Suprapubic skin (tissue), 3 donors: ENCODE measurements around the gene NAA38.

Source experiments
- CTCF ChIP-seq, 2 donors: fragments of 200-600 bp in 1 of 2; fragments of 450-650 bp in 1 of 2; sonication (generic) in 1 of 2; IDR thresholded peaks; one replicate each; pipeline ENCODE4 v1.5.1; 2016 to 2019; ENCODE audit warnings: antibody characterized with exemption in 2 of 2, mild to moderate bottlenecking in 1 of 2, moderate library complexity in 1 of 2
- EP300 ChIP-seq: sonication (generic); formaldehyde crosslinking; IDR thresholded peaks from one replicate; pipeline ENCODE4 v1.6.1; 2017; ENCODE audit warnings: antibody characterized with exemption
- POLR2A ChIP-seq, 2 donors: fragments of 450-650 bp; IDR thresholded peaks; one replicate each; pipeline ENCODE4 v1.6.1; 2017; ENCODE audit warnings: antibody characterized with exemption in 2 of 2, mild to moderate bottlenecking in 2 of 2, moderate library complexity in 2 of 2

DNA sequence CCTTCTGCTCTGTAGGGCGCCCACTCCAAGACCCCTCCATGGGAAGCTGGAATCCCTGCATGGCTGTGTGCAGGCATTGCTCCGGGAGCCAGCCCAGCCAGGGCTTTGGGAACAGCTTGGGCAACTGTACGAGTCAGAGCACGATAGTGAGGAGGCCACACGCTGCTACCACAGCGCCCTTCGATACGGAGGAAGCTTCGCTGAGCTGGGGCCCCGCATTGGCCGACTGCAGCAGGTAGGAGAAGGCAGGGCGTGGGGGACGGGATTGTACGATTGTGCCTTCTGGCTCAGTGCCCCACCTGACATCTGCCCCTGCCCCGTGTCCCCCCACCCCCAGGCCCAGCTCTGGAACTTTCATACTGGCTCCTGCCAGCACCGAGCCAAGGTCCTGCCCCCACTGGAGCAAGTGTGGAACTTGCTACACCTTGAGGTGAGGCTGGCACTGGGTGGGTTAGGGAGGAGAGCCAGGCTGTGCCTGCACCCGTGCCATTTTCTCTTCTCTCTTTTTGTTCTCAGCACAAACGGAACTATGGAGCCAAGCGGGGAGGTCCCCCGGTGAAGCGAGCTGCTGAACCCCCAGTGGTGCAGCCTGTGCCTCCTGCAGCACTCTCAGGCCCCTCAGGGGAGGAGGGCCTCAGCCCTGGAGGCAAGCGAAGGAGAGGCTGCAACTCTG lies 11.2 kb downstream of the NAA38 start:
- TF ChIP-seq CTCF (IDR thresholded peaks at IDR 0.05) (no peak), EP300 (no peak), POLR2A (IDR thresholded peaks at IDR 0.05) (no peak)
